Neural cell (in vitro differentiated cells): Measurements from ENCODE around the gene BTAF1. TPM values are rescaled to one million over a fixed set of nuclear protein-coding genes. Genes with fewer than 3 reads are reported as not detected.

Source experiments
- H2AFZ ChIP-seq: fragments of 200-600, 300-800 bp; sonication (generic), shearing (Covaris generic); 2 replicates; pipeline ENCODE4 v1.6.0; 2014; ENCODE audit warnings: low read depth, mild to moderate bottlenecking, antibody characterized with exemption, low read length, moderate library complexity
- H3F3A ChIP-seq: fragments of 200-600 bp; shearing (Covaris generic); 2 replicates; pipeline ENCODE4 v1.6.1; 2016; ENCODE audit warnings: mild to moderate bottlenecking, moderate library complexity, mixed read lengths, antibody characterized with exemption, low read length; ENCODE audit not compliant: insufficient read depth, poor library complexity, severe bottlenecking
- H3K27ac ChIP-seq: fragments of 200-600, 300-800 bp; sonication (generic), shearing (Covaris generic); 2 replicates; pipeline ENCODE4 v1.5.1; 2014; ENCODE audit warnings: mild to moderate bottlenecking, low read length, moderate library complexity
- H3K27me3 ChIP-seq: fragments of 300-800, 200-600 bp; sonication (generic), shearing (Covaris generic); 2 replicates; pipeline ENCODE4 v1.6.0; 2014; ENCODE audit warnings: mild to moderate bottlenecking, low read depth, low read length, moderate library complexity; ENCODE audit not compliant: insufficient read depth
- H3K36me3 ChIP-seq: fragments of 300-800, 200-600 bp; sonication (generic), shearing (Covaris generic); 2 replicates; pipeline ENCODE4 v1.5.1; 2014; ENCODE audit warnings: mild to moderate bottlenecking, antibody characterized with exemption, low read length, moderate library complexity; ENCODE audit not compliant: insufficient read depth
- H3K4me2 ChIP-seq: fragments of 300-800, 200-600 bp; sonication (generic), shearing (Covaris generic); 2 replicates; pipeline ENCODE4 v1.6.0; 2014; ENCODE audit warnings: mild to moderate bottlenecking, low read length
- H3K4me3 ChIP-seq: fragments of 300-800, 200-600 bp; sonication (generic), shearing (Covaris generic); 2 replicates; pipeline ENCODE4 v1.5.1; 2014; ENCODE audit warnings: mild to moderate bottlenecking, low read length, moderate library complexity
- H3K79me2 ChIP-seq: fragments of 200-600 bp; shearing (Covaris generic); replicated peaks from 2 replicates; pipeline ENCODE4 v1.6.0; 2014; ENCODE audit warnings: mild to moderate bottlenecking, low read length, moderate library complexity; ENCODE audit not compliant: insufficient read depth
- H3K9ac ChIP-seq: fragments of 300-800, 200-600 bp; sonication (generic), shearing (Covaris generic); 2 replicates; pipeline ENCODE4 v1.6.1; 2016; ENCODE audit warnings: mild to moderate bottlenecking, low read length, mixed read lengths
- H3K9me2 ChIP-seq: fragments of 200-600 bp; shearing (Covaris generic); 2 replicates; pipeline ENCODE4 v1.6.1; 2016; ENCODE audit warnings: mild to moderate bottlenecking, low read length, mixed read lengths; ENCODE audit not compliant: insufficient read depth
- H3K9me3 ChIP-seq: fragments of 200-600, 300-800 bp; sonication (generic), shearing (Covaris generic); 2 replicates; pipeline ENCODE4 v1.6.1; 2016; ENCODE audit warnings: mild to moderate bottlenecking, mixed run types, low read length, moderate library complexity, mixed read lengths
- H4K20me1 ChIP-seq: fragments of 200-600 bp; shearing (Covaris generic); 2 replicates; pipeline ENCODE4 v1.6.1; 2016; ENCODE audit warnings: mild to moderate bottlenecking, mixed run types; ENCODE audit not compliant: insufficient read depth
- EP300 ChIP-seq: fragments of 450-650 bp; conservative IDR thresholded peaks from 2 replicates; pipeline ENCODE4 v1.6.1; 2014; ENCODE audit warnings: antibody characterized with exemption, mild to moderate bottlenecking, moderate library complexity; ENCODE audit not compliant: poor library complexity, severe bottlenecking
- EZH2 ChIP-seq: fragments of 200-600, 300-800 bp; shearing (Covaris generic), sonication (generic); IDR thresholded peaks from 2 replicates; pipeline ENCODE4 v1.6.1; 2014; ENCODE audit warnings: antibody characterized with exemption, low read length, borderline replicate concordance, mild to moderate bottlenecking; ENCODE audit not compliant: insufficient read depth, poor library complexity, severe bottlenecking
- MXI1 ChIP-seq: fragments of 450-650 bp; conservative IDR thresholded peaks from 2 replicates; pipeline ENCODE4 v1.6.1; 2014; ENCODE audit warnings: antibody characterized with exemption, mild to moderate bottlenecking; ENCODE audit not compliant: poor library complexity, severe bottlenecking
- POLR2AphosphoS5 ChIP-seq: IDR thresholded peaks from 2 replicates; pipeline ENCODE4 v1.6.1; 2012
- RAD21 ChIP-seq: fragments of 450-650 bp; conservative IDR thresholded peaks from 2 replicates; pipeline ENCODE4 v1.6.1; 2014; ENCODE audit warnings: antibody characterized with exemption, mild to moderate bottlenecking, moderate library complexity
- SMC3 ChIP-seq: fragments of 450-650 bp; conservative IDR thresholded peaks from 2 replicates; pipeline ENCODE4 v1.6.1; 2014; ENCODE audit warnings: antibody characterized with exemption, mild to moderate bottlenecking, moderate library complexity; ENCODE audit not compliant: poor library complexity
- TAF1 ChIP-seq: IDR thresholded peaks from 2 replicates; pipeline ENCODE4 v1.6.1; 2012; ENCODE audit warnings: low read depth
- polyA plus RNA-seq: library from polyadenylated mRNA; depleted of rRNA; stranded (reverse); fragments of >200 nt; gene quantifications from 2 replicates; pipeline ENCODE4 v1.2.3, GENCODE V29; 2014
- TF ChIP-seq, protein P1 (sequence below): IDR thresholded peaks from 2 replicates; pipeline ENCODE4 v1.6.1; 2012; ENCODE audit warnings: borderline replicate concordance
- TF ChIP-seq, protein P2 (sequence below): fragments of 450-650 bp; IDR thresholded peaks from 2 replicates; pipeline ENCODE4 v1.5.1; 2014; ENCODE audit warnings: antibody characterized with exemption, mild to moderate bottlenecking, moderate library complexity; ENCODE audit not compliant: poor library complexity, severe bottlenecking

BTAF1 gene
- polyA plus RNA-seq, 1 donor from 2014 or later, result 69.4 TPM

DNA sequence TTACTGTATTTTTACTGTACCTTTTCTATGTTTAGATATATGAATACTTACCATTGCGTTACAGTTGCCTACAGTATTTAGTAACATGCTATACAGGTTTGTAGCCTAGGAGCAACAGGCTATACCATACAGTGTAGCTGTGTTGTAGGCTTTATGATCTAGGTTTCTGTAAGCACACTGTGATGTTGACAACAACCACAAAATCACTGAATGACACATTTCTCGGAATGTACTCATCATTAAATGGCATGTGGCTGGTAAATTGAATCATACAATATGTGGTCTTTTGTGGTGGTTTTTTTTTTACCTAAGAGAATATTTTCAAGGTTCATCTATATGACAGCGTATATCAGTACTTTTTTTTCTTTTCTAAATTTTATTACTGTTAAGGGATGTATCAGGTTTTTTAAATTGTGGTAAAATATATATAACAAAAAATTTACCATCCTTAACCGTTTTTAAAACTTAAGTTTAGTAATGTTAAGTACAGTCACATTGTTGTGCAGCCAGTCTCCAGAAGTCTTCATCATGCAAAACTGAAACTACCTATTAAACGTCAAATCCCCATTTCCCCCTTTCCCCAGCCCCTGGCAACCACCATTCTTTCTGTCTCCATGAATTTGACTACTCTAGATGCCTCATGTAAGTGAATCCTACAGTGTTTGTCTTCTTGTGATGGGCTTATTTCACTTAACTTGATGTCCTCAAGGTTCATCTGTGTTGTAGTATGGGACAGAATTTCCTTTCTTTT lies 21.5 kb downstream of the BTAF1 start:
- H3K9me2 ChIP-seq, result no peaks in the 10 kb centered on the region
- H3K9ac ChIP-seq, result no peak overlapping the region
- H3K9me3 ChIP-seq, result no peaks in the 10 kb centered on the region
- no peak overlapping the region for H3K4me3 ChIP-seq
- H4K20me1 ChIP-seq, result no peaks in the 10 kb centered on the region
- peaks cover 11% of the 10 kb centered on the region for H3K79me2 ChIP-seq
- no peaks in the 10 kb centered on the region for H3K27me3 ChIP-seq
- no peaks in the 10 kb centered on the region for H3K36me3 ChIP-seq
- no peak overlapping the region for H3K4me2 ChIP-seq
- H3K27ac ChIP-seq, result no peak overlapping the region
- TF ChIP-seq RAD21 (no peak), EZH2 (no peak)
- TF ChIP-seq, protein P1, sequence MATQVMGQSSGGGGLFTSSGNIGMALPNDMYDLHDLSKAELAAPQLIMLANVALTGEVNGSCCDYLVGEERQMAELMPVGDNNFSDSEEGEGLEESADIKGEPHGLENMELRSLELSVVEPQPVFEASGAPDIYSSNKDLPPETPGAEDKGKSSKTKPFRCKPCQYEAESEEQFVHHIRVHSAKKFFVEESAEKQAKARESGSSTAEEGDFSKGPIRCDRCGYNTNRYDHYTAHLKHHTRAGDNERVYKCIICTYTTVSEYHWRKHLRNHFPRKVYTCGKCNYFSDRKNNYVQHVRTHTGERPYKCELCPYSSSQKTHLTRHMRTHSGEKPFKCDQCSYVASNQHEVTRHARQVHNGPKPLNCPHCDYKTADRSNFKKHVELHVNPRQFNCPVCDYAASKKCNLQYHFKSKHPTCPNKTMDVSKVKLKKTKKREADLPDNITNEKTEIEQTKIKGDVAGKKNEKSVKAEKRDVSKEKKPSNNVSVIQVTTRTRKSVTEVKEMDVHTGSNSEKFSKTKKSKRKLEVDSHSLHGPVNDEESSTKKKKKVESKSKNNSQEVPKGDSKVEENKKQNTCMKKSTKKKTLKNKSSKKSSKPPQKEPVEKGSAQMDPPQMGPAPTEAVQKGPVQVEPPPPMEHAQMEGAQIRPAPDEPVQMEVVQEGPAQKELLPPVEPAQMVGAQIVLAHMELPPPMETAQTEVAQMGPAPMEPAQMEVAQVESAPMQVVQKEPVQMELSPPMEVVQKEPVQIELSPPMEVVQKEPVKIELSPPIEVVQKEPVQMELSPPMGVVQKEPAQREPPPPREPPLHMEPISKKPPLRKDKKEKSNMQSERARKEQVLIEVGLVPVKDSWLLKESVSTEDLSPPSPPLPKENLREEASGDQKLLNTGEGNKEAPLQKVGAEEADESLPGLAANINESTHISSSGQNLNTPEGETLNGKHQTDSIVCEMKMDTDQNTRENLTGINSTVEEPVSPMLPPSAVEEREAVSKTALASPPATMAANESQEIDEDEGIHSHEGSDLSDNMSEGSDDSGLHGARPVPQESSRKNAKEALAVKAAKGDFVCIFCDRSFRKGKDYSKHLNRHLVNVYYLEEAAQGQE, result no peak
- H3F3A ChIP-seq, result no peaks in the 10 kb centered on the region
- no peak overlapping the region for H2AFZ ChIP-seq

DNA sequence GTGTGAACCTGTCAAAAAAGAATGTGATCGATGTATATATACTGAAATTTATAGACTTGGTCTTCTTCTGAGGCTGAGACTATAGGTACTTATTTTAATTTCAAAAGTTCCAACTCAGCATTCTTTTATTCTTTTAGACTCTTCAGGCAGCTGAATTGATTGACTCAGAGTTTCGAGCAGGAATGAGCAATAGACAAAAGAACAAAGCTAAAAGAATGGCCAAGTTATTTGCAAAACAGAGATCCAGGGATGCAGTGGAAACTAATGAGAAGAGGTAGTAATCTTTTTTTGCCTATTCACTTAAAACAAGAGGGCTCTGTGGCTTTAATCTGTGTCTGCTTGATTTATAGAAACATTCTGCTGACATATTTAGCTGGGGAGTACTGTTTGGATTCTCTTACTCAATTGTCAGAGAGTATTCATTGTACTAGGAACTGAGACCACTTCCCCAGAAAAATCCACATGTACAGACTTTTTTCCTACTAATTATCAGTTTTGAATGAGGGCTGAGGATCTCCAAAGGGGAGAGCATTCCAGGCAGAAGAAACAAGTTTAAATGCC lies 30.1 kb downstream of the BTAF1 start:
- Histone ChIP-seq H3K9me2 (no peaks in the 10 kb centered on the region), H3K4me2 (no peak overlapping the region), H3K79me2 (no peaks in the 10 kb centered on the region), H3K36me3 (peaks cover 5% of the 10 kb centered on the region), H3K9ac (no peak overlapping the region), H3K9me3 (no peaks in the 10 kb centered on the region), H3K4me3 (no peak overlapping the region), H4K20me1 (no peaks in the 10 kb centered on the region), H3K27ac (no peak overlapping the region), H3F3A (no peaks in the 10 kb centered on the region), H3K27me3 (no peaks in the 10 kb centered on the region), H2AFZ (no peak overlapping the region)
- TF ChIP-seq TAF1 (no peak), EZH2 (no peak), RAD21 (no peak), POLR2AphosphoS5 (no peak), EP300 (no peak), MXI1 (no peak), SMC3 (no peak)
- TF ChIP-seq, protein P1, result no peak
- TF ChIP-seq, protein P2, sequence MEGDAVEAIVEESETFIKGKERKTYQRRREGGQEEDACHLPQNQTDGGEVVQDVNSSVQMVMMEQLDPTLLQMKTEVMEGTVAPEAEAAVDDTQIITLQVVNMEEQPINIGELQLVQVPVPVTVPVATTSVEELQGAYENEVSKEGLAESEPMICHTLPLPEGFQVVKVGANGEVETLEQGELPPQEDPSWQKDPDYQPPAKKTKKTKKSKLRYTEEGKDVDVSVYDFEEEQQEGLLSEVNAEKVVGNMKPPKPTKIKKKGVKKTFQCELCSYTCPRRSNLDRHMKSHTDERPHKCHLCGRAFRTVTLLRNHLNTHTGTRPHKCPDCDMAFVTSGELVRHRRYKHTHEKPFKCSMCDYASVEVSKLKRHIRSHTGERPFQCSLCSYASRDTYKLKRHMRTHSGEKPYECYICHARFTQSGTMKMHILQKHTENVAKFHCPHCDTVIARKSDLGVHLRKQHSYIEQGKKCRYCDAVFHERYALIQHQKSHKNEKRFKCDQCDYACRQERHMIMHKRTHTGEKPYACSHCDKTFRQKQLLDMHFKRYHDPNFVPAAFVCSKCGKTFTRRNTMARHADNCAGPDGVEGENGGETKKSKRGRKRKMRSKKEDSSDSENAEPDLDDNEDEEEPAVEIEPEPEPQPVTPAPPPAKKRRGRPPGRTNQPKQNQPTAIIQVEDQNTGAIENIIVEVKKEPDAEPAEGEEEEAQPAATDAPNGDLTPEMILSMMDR, result no peak
